Activated CD4-positive, alpha-beta T cell treated with anti-CD3 and anti-CD28 coated beads, Interleukin-2, amount 50 U/mL, for 4 hours (primary cell): ENCODE data around the gene CYLC2.

Experiments used
- DNase-seq, 2 experiments: peaks; one replicate each; pipeline ENCODE4 v3.0.0-alpha.2; 2020

CYLC2 gene, protein sequence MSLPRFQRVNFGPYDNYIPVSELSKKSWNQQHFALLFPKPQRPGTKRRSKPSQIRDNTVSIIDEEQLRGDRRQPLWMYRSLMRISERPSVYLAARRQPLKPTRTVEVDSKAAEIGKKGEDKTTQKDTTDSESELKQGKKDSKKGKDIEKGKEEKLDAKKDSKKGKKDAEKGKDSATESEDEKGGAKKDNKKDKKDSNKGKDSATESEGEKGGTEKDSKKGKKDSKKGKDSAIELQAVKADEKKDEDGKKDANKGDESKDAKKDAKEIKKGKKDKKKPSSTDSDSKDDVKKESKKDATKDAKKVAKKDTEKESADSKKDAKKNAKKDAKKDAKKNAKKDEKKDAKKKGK

DNA sequence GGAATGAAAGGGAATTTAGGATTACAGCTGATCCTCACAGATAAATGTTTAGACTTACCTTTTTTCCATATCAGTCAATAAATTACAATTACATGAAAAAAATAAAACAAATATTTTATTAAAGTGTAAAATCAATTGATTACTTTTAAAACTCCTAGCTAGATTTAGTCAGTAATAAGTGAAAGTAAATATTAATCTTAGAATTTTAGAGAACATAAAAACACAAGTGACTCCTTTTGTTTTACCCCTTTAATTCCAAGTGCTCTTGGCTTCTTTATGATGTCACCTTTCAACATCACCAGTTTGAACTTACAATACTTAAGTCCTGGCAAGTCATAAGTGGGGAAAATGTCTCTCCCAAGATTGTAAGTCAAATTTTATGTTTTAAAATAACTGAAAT, at the start of gene CYLC2:
Gene CYLC2 (plus strand): TSS at position 301 of the 400 bp plus-strand sequence. CDS start 48 bp downstream, at position 349.
- no peak for DNase-seq

GRCh38 chr9:102950346-102950745, 44.8 kb upstream of the CYLC2 start:
- no peak for DNase-seq

- DNase-seq = no peak
Observed at GRCh38 chr9:102966999-102967398, 28.1 kb upstream of the CYLC2 start.

GRCh38 chr9:102967979-102968378, 27.2 kb upstream of the CYLC2 start:
- no peak for DNase-seq

- DNase-seq = no peak
Observed at GRCh38 chr9:102972780-102973179, 22.4 kb upstream of the CYLC2 start.

DNA sequence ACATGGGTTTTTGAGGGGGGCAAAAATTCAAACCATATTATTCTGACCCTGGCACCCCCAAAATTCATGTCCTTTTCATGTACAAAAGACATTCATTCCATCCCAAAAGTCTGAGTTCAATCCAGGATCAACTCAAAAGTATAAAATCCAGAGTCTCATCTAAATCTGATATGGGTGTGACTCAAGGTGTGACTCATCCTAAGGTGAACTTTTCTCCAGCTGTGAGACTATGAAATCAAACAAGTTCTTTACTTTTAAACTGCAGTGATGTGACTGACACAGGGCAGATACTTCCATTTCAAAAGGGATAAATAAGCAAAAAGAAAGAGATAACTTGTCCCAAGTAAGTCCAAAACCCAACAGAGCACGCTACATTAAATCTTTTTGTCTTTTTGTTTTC, 20.6 kb upstream of the CYLC2 start:
- DNase-seq = no peak

GRCh38 chr9:102975251-102975650, 19.9 kb upstream of the CYLC2 start:
- no peak for DNase-seq

GRCh38 chr9:102985162-102985895, 9.8 kb upstream of the CYLC2 start:
- no peak for DNase-seq

- DNase-seq = no peak
Observed at GRCh38 chr9:102986425-102986824, 8.7 kb upstream of the CYLC2 start.

DNA sequence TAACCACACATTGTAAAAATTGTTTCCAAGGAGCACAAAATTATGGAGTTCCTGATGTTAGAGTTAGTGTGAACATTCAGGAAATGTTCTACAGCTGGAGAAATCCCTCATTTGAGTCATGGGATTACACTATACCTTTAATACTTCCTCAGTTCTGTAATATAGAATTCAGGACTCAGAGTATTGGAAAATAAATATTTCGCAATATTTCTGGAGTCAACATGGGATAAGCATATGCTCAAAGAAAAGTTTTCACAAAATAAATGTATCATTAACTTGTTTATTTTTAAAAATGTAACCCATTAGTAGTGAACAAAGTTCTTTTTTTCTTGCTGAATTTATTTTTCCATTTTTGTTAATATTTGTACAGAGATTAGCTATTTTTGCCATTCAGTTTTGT, 8.6 kb downstream of the CYLC2 start:
- no peak for DNase-seq

GRCh38 chr9:103014242-103014641, 19.1 kb downstream of the CYLC2 start:
- DNase-seq = no peak

DNA sequence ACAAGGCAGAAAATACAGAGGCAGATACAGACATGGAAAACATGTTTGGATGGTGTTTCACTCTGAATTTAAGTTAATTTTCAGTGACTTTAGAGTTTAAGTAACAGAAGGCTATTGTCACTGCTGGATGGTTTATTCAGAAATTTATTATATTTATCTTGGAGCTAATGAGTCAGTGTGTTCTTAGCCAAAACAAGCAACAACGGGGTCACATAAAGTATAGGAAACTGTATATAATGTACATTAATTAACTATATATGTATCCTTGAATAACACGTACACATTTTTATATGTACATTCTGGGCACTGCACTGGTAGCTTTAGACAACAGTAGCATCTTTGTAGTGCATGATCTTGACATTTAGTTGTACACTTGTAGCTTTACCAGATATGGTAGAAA, 30.7 kb downstream of the CYLC2 start:
- no peak for DNase-seq

DNA sequence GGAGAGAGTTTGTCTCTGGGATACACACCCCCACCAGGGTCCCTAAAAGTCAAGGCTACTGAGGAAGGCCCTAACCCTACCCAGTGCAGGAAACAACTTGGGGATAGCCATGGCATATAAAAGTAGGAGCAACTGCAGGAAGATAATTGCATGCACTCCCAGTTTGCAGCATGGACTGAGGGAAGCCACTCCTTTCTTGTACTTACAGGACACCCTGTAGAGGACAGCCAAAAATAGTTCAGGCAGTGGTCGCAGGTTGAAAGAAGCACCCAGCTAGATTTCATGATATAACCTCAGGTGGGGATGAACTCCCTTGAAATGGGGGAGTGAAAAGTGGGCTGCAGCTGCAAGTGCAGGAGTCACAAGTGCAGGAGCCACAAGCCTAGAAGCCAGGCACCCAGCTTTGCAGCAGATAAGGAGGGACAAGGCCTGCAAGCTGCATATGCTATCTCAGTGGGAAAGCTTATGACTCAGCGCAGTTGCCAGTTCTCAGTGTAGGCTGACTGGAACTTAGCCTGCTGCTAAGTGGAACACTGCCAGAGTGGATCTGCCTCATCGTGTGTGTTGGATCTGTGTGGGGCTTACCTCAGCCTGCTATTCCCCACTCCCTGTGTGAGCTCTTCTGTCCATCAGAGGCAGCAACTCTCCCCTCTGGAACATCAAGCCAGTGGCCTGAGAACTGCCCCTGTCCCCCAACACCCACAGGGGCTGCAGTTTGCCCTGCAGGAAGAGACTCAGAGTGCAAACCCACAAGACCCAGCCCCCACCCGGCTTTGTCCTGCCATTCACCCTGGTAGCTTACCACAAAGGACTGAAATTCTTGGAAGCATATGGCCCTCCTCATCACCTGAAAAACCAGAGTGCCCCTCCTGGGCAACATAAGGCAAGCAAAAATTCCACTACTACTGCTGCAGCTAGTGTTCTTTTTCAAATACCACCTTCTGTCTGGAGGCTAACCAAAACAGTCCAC, 42.7 kb downstream of the CYLC2 start:
- no peak for DNase-seq

GRCh38 chr9:103041961-103042360, 46.8 kb downstream of the CYLC2 start:
- no peak for DNase-seq
